B cell (primary cell): ENCODE data around the gene ME1.

ENCODE experiments used
- EZH2 ChIP-seq: IDR thresholded peaks from 2 replicates; pipeline ENCODE4 v1.6.1; 2012; ENCODE audit warnings: borderline replicate concordance, low read depth, mild to moderate bottlenecking, moderate library complexity, low read length; ENCODE audit not compliant: insufficient read depth, poor library complexity, severe bottlenecking
- TF ChIP-seq, protein P1 (sequence below): fragments of 200-600 bp; IDR thresholded peaks from one replicate; pipeline ENCODE4 v1.8.0; 2022; ENCODE audit warnings: antibody characterized with exemption, mild to moderate bottlenecking

DNA sequence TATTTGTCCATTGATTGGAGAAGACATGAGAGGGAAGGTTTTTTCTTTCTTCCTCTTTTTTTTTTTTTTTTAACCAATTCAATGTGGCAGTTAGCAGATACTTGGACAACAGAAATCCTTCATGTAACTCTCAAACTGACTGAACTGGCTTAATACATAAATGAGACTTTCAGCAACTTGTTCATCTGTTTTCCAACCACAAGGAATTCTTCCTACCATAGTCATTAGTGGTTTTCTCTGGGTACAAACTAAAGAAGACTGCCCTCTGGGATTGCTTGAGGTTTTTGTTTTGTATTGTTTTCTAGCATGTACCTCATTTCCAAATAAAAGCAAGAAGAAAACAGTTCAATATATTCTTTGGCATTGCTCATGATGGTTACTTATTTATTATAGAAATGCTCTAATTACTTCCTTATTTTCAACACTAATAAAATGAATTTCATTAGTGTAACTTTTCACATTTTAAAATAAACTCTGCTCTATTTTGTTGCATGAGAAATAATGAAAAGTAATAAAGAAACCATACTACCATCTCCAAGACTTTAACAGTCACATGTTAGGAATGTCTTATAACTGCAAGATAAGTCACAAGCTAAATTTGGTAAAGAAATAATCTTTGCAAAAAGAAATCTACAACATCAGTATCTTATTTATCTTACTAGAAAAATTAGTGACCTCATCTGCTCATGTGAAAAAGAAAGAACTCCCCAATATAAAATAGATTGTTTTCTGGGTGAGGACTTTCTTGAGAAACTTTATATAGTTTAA lies 52.0 kb downstream of the ME1 start:
- TF ChIP-seq, protein P1, sequence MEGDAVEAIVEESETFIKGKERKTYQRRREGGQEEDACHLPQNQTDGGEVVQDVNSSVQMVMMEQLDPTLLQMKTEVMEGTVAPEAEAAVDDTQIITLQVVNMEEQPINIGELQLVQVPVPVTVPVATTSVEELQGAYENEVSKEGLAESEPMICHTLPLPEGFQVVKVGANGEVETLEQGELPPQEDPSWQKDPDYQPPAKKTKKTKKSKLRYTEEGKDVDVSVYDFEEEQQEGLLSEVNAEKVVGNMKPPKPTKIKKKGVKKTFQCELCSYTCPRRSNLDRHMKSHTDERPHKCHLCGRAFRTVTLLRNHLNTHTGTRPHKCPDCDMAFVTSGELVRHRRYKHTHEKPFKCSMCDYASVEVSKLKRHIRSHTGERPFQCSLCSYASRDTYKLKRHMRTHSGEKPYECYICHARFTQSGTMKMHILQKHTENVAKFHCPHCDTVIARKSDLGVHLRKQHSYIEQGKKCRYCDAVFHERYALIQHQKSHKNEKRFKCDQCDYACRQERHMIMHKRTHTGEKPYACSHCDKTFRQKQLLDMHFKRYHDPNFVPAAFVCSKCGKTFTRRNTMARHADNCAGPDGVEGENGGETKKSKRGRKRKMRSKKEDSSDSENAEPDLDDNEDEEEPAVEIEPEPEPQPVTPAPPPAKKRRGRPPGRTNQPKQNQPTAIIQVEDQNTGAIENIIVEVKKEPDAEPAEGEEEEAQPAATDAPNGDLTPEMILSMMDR: no peak
- TF ChIP-seq EZH2: no peak
